Measurements from ENCODE around the gene TCTN1. TPM values are rescaled to one million over a fixed set of nuclear protein-coding genes. Genes with fewer than 3 reads are reported as not detected.

Gene TCTN1
- total RNA-seq, 1 experiment from 2014 or later = 11.1 TPM

GRCh38 chr12:110677982-110678381 lies 64.1 kb downstream of the TCTN1 start:
- no peak overlapping the region for H3K18ac ChIP-seq (ENCODE audit: insufficient read length, low read depth, low read length)
- Mint-ChIP-seq H3K27ac (no peak overlapping the region), H3K9me3 (peaks cover 0 to 3% of the 10 kb centered on the region in 2 experiments; a peak in 2 of 5 replicates), H3K36me3 (ENCODE audit: insufficient read depth in 1 of 3, low read depth in 3 of 3) (peaks cover 0 to 4% (median 0%) of the 10 kb centered on the region in 3 experiments; a peak in 2 of 7 replicates), H3K4me3 (no peak overlapping the region), H3K4me1 (peaks cover 4 to 5% of the 10 kb centered on the region in 2 experiments), H3K27me3 (ENCODE audit: low read depth) (no peaks in the 10 kb centered on the region)
- no peak overlapping the region for H3K4me2 ChIP-seq (ENCODE audit: insufficient read depth, insufficient read length, low read length)
- no peak overlapping the region for H3T11ph ChIP-seq (ENCODE audit: low read length)
- no peaks in the 10 kb centered on the region for H3K4me1 ChIP-seq (ENCODE audit: insufficient read depth, low read length)
- H2AFZ ChIP-seq (ENCODE audit: low read length) = no peak overlapping the region
- no peak overlapping the region for H4K5ac ChIP-seq (ENCODE audit: insufficient read length, low read depth, low read length)
- H4K91ac ChIP-seq (ENCODE audit: insufficient read length, low read depth, low read length) = no peak overlapping the region
- no peak overlapping the region for H4K8ac ChIP-seq (replicated peaks; ENCODE audit: insufficient read length, low read depth, low read length)
- no peak overlapping the region for H2BK20ac ChIP-seq (ENCODE audit: low read depth, low read length, poor library complexity, severe bottlenecking)
- no peak overlapping the region for H3K9ac ChIP-seq (ENCODE audit: extremely low read depth, insufficient read length, low read length)
- H2BK120ac ChIP-seq (ENCODE audit: low read depth, low read length, poor library complexity, severe bottlenecking) = no peak overlapping the region
- H3K9me3 ChIP-seq (ENCODE audit: control insufficient read depth, low read depth, low read length) = no peaks in the 10 kb centered on the region
- H3K56ac ChIP-seq (ENCODE audit: insufficient read length, low read depth, low read length) = no peak overlapping the region
- no peak for DNase-seq
- H3K27ac ChIP-seq (ENCODE audit: insufficient read length, low read depth, low read length) = no peak overlapping the region
- H4K20me1 ChIP-seq (ENCODE audit: control insufficient read depth, insufficient read depth, insufficient read length) = no peaks in the 10 kb centered on the region
- no peak for TF ChIP-seq CTCF (conservative IDR thresholded peaks at IDR 0.05)
- no peak overlapping the region for H3K23ac ChIP-seq (ENCODE audit: insufficient read length, low read depth, low read length)
- no peak overlapping the region for H2BK12ac ChIP-seq (ENCODE audit: insufficient read length, low read depth, low read length)
- H2BK5ac ChIP-seq (ENCODE audit: insufficient read length, low read length) = no peak overlapping the region
- H3K27me3 ChIP-seq (ENCODE audit: insufficient read depth, low read length) = no peaks in the 10 kb centered on the region
- H3K79me2 ChIP-seq (ENCODE audit: insufficient read depth, low read length) = no peaks in the 10 kb centered on the region
- no peak overlapping the region for H3K4ac ChIP-seq (ENCODE audit: low read depth, low read length)
- no CpG with 5 or more reads among the region's 4 CpGs for WGBS (ENCODE audit: extremely low coverage, insufficient read length, low lambda C conversion rate)
- no peaks in the 10 kb centered on the region for H3K79me1 ChIP-seq (ENCODE audit: insufficient read depth, low read depth, low read length, poor library complexity, severe bottlenecking)
- H2BK15ac ChIP-seq (ENCODE audit: low read depth, low read length) = no peak overlapping the region
- no peaks in the 10 kb centered on the region for H3K23me2 ChIP-seq (ENCODE audit: insufficient read length, low read depth, low read length, poor library complexity, severe bottlenecking)
- H2AK5ac ChIP-seq (ENCODE audit: insufficient read length, low read length) = no peak overlapping the region
- H3K14ac ChIP-seq (ENCODE audit: insufficient read depth, low read length) = no peak overlapping the region

All from H9 (cell line).